Body of pancreas (tissue), 4 donors: Measurements from ENCODE around the gene PCSK6.

Source experiments
- CTCF ChIP-seq, 7 experiments: fragments of 450-650 bp in 4 of 7; fragments of 200-600 bp in 3 of 7; sonication (generic) in 3 of 7; IDR thresholded peaks; one replicate each; pipeline ENCODE4 v1.5.1; 2016 to 2019; ENCODE audit warnings: antibody characterized with exemption in 7 of 7
- POLR2A ChIP-seq, 3 donors: fragments of 450-650 bp; IDR thresholded peaks; one replicate each; pipeline ENCODE4 v1.6.1; 2016; ENCODE audit warnings: antibody characterized with exemption in 3 of 3, mild to moderate bottlenecking in 2 of 3

DNA sequence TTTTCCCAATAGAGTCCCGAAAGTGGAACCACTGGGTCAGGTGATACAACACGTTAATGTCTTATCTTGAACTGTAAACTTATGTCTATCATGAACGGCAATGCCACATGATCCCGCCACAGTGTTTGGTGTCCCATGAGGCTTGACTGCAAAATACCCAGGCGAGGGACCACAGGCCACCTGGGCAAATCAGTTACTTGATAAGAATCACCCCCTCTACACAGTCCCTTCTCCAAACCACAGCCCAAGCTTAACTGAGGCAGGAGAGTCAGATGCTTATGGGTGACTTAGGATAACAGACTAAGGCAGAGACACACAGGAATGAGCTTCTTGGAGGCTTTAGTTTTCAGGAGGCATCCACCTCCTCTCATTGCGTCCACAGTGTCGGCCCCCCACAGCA is 151.5 kb downstream of the PCSK6 start:
- TF ChIP-seq POLR2A (IDR thresholded peaks at IDR 0.05) (no peak), CTCF (IDR thresholded peaks at IDR 0.05) (no peak)
